Esophagus muscularis mucosa (tissue), 4 donors: ENCODE data around the gene KIRREL3. TPM values are rescaled to one million over a fixed set of nuclear protein-coding genes. Genes with fewer than 3 reads are reported as not detected.

Experiments
- DNase-seq: peaks from one replicate; pipeline ENCODE4 v3.0.0-alpha.2; 2017; ENCODE audit errors: extremely low spot score
- H3K27ac ChIP-seq, 4 donors: fragments of 200-600 bp; sonication (generic); replicated peaks in 1 of 4; 1 replicate in 3 of 4; 2 replicates in 1 of 4; pipeline ENCODE4 v1.5.1; 2016 to 2019; ENCODE audit warnings: mild to moderate bottlenecking in 1 of 4
- H3K27me3 ChIP-seq, 4 donors: fragments of 200-600 bp; sonication (generic); one replicate each; pipeline versions ENCODE4 v1.5.1 to v1.6.0; 2016 to 2019
- H3K36me3 ChIP-seq, 4 donors: fragments of 200-600 bp; sonication (generic); one replicate each; pipeline ENCODE4 v1.5.1; 2016 to 2019
- H3K4me1 ChIP-seq, 4 donors: fragments of 200-600 bp; sonication (generic); one replicate each; pipeline ENCODE4 v1.5.1; 2016 to 2019
- H3K4me3 ChIP-seq, 4 donors: fragments of 200-600 bp; sonication (generic); 1 replicate in 2 of 4; 2 replicates in 2 of 4; pipeline ENCODE4 v1.5.1; 2016 to 2019; ENCODE audit warnings: mild to moderate bottlenecking in 4 of 4, moderate library complexity in 1 of 4
- H3K9me3 ChIP-seq, 4 donors: fragments of 200-600 bp; sonication (generic); 1 replicate in 3 of 4; 2 replicates in 1 of 4; pipeline ENCODE4 v1.5.1; 2016 to 2019
- EP300 ChIP-seq: sonication (generic); formaldehyde crosslinking; IDR thresholded peaks from one replicate; pipeline ENCODE4 v1.6.1; 2017; ENCODE audit warnings: antibody characterized with exemption
- POLR2A ChIP-seq: fragments of 450-650 bp; IDR thresholded peaks from one replicate; pipeline ENCODE4 v1.6.1; 2017; ENCODE audit warnings: antibody characterized with exemption, moderate library complexity, mild to moderate bottlenecking, low read depth
- POLR2AphosphoS5 ChIP-seq, 2 donors: sonication (generic); formaldehyde crosslinking; IDR thresholded peaks; one replicate each; pipeline ENCODE4 v1.6.1; 2017; ENCODE audit warnings: antibody characterized with exemption in 2 of 2
- WGBS: methylation state at CpG from one replicate; pipeline ENCODE4 v1.1.5; 2018; 5-methylcytosine and 5-hydroxymethylcytosine counted together
- intact Hi-C: fragments of 100-400 bp; cut with DNase I; formaldehyde crosslinking; loops from one replicate; pipeline ENCODE4 v1.15.1; 2023
- total RNA-seq, 4 donors: library from RNA; depleted of rRNA; stranded (reverse); fragments of >200 nt; gene quantifications; one replicate each; pipeline versions ENCODE4 v1.1.0 to v1.2.1, GENCODE V29; 2016
- TF ChIP-seq, protein P1 (sequence below), 3 experiments: fragments of 200-600 bp in 2 of 3; fragments of 450-650 bp in 1 of 3; sonication (generic) in 2 of 3; IDR thresholded peaks; one replicate each; pipeline ENCODE4 v1.5.1; 2017 to 2019; ENCODE audit warnings: antibody characterized with exemption in 3 of 3, mild to moderate bottlenecking in 2 of 3, moderate library complexity in 1 of 3

The KIRREL3 gene
- total RNA-seq, 4 donors from 2014 or later: 1.7 to 6.5 (median 3.1) TPM

- TF ChIP-seq POLR2A: no peak
- no peak for TF ChIP-seq POLR2AphosphoS5 (IDR thresholded peaks at IDR 0.05)
- no peak for TF ChIP-seq EP300
- TF ChIP-seq, protein P1, sequence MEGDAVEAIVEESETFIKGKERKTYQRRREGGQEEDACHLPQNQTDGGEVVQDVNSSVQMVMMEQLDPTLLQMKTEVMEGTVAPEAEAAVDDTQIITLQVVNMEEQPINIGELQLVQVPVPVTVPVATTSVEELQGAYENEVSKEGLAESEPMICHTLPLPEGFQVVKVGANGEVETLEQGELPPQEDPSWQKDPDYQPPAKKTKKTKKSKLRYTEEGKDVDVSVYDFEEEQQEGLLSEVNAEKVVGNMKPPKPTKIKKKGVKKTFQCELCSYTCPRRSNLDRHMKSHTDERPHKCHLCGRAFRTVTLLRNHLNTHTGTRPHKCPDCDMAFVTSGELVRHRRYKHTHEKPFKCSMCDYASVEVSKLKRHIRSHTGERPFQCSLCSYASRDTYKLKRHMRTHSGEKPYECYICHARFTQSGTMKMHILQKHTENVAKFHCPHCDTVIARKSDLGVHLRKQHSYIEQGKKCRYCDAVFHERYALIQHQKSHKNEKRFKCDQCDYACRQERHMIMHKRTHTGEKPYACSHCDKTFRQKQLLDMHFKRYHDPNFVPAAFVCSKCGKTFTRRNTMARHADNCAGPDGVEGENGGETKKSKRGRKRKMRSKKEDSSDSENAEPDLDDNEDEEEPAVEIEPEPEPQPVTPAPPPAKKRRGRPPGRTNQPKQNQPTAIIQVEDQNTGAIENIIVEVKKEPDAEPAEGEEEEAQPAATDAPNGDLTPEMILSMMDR (IDR thresholded peaks at IDR 0.05): no peak
- no peak overlapping the region for H3K4me3 ChIP-seq
These were observed 49.1 kb downstream of the KIRREL3 start for GRCh38 chr11:126951465-126951864.

GRCh38 chr11:126949066-126949891, 51.3 kb downstream of the KIRREL3 start:
- no peaks in the 10 kb centered on the region for H3K27me3 ChIP-seq
- intact Hi-C loops: no loop called here

More at GRCh38 chr11:126951465-126951864, 49.1 kb downstream of the KIRREL3 start:
- WGBS: 82% methylated on average over 3 of the region's 3 CpGs
- H3K27ac ChIP-seq: no peak overlapping the region
- intact Hi-C loops: no loop called here
- H3K4me1 ChIP-seq: no peaks in the 10 kb centered on the region
- no peaks in the 10 kb centered on the region for H3K27me3 ChIP-seq
- no peak for DNase-seq
- no peaks in the 10 kb centered on the region for H3K36me3 ChIP-seq
- H3K9me3 ChIP-seq: no peaks in the 10 kb centered on the region

GRCh38 chr11:126948563-126948962, 52.0 kb downstream of the KIRREL3 start:
- DNase-seq: no peak
- Histone ChIP-seq H3K36me3 (no peaks in the 10 kb centered on the region), H3K4me1 (no peaks in the 10 kb centered on the region), H3K9me3 (no peaks in the 10 kb centered on the region), H3K27ac (no peak overlapping the region), H3K4me3 (no peak overlapping the region), H3K27me3 (no peaks in the 10 kb centered on the region)
- intact Hi-C loops: no loop called here
- no peak for TF ChIP-seq POLR2AphosphoS5 (IDR thresholded peaks at IDR 0.05)
- TF ChIP-seq POLR2A: no peak
- TF ChIP-seq, protein P1 (IDR thresholded peaks at IDR 0.05): no peak
- no peak for TF ChIP-seq EP300
- 11% methylated on average over 1 of the region's 1 CpG for WGBS

More at GRCh38 chr11:126949066-126949891, 51.3 kb downstream of the KIRREL3 start:
- 82% methylated on average over 5 of the region's 6 CpGs for WGBS
- no peaks in the 10 kb centered on the region for H3K4me1 ChIP-seq
- no peaks in the 10 kb centered on the region for H3K9me3 ChIP-seq
- H3K4me3 ChIP-seq: no peak overlapping the region
- no peak for DNase-seq
- H3K36me3 ChIP-seq: no peaks in the 10 kb centered on the region
- no peak overlapping the region for H3K27ac ChIP-seq
- no peak for TF ChIP-seq EP300
- TF ChIP-seq, protein P1 (IDR thresholded peaks at IDR 0.05): no peak
- TF ChIP-seq POLR2AphosphoS5 (IDR thresholded peaks at IDR 0.05): no peak

DNA sequence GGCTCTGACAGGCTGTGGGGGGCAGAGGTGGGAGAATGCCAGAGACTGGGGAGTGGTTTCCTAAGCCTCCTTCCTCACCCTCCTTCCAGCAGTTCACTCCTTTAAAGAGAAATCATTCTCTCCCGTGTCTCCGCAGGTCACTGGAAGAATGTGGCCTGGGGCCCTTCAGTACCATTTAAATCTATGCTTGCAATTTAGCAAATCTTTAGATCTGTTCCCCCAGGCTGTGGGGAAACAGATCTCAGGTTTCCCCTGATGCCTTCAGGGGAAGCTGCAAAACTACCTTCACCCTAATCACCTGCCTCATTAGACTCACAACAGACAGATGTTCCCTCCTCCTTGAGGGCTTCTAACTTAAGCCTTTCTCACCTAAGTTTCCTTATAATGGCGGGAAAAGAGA, 55.3 kb downstream of the KIRREL3 start:
- Histone ChIP-seq H3K36me3 (no peaks in the 10 kb centered on the region), H3K27ac (no peak overlapping the region), H3K4me1 (no peaks in the 10 kb centered on the region), H3K9me3 (no peaks in the 10 kb centered on the region), H3K27me3 (no peaks in the 10 kb centered on the region), H3K4me3 (no peak overlapping the region)
- intact Hi-C loops: no loop called here
- 73% methylated on average over 3 of the region's 3 CpGs for WGBS
- no peak for DNase-seq
- TF ChIP-seq POLR2A (no peak), EP300 (no peak), POLR2AphosphoS5 (IDR thresholded peaks at IDR 0.05) (no peak)
- TF ChIP-seq, protein P1 (IDR thresholded peaks at IDR 0.05): no peak
